Duodenal mucosa (tissue), 2 donors: Measurements from ENCODE around the gene TBC1D16.

Experiments
- H3K27ac ChIP-seq: one replicate; pipeline ENCODE4 v1.7.0; 2013; ENCODE audit warnings: low read depth, low read length
- H3K27me3 ChIP-seq, 2 donors: one replicate each; pipeline ENCODE4 v1.7.0; 2013; ENCODE audit warnings: low read length in 2 of 2, control low read depth in 1 of 2; ENCODE audit not compliant: insufficient read depth in 2 of 2, control insufficient read depth in 1 of 2
- H3K36me3 ChIP-seq, 2 donors: one replicate each; pipeline ENCODE4 v1.7.0; 2013; ENCODE audit warnings: low read length in 2 of 2, control low read depth in 1 of 2; ENCODE audit not compliant: insufficient read depth in 2 of 2, control insufficient read depth in 1 of 2
- H3K4me1 ChIP-seq, 2 donors: one replicate each; pipeline ENCODE4 v1.7.0; 2013; ENCODE audit warnings: low read length in 2 of 2, control low read depth in 1 of 2; ENCODE audit not compliant: insufficient read depth in 2 of 2, control insufficient read depth in 1 of 2
- H3K4me3 ChIP-seq, 2 donors: one replicate each; pipeline ENCODE4 v1.7.0; 2013; ENCODE audit warnings: low read length in 2 of 2, low read depth in 1 of 2
- H3K9ac ChIP-seq, 2 donors: one replicate each; pipeline ENCODE4 v1.7.0; 2013; ENCODE audit warnings: low read length in 2 of 2, low read depth in 1 of 2
- H3K9me3 ChIP-seq, 2 donors: one replicate each; pipeline ENCODE4 v1.7.0; 2013; ENCODE audit warnings: low read length in 2 of 2, control low read depth in 1 of 2; ENCODE audit not compliant: control insufficient read depth in 1 of 2

The TBC1D16 gene

GRCh38 chr17:79940459-79941087, 95.1 kb downstream of the TBC1D16 start:
- peaks cover 7 to 24% of the 10 kb centered on the region in 2 donors for H3K36me3 ChIP-seq
- no peak overlapping the region for H3K4me3 ChIP-seq
- no peak overlapping the region for H3K27ac ChIP-seq
- H3K27me3 ChIP-seq = no peaks in the 10 kb centered on the region
- H3K9me3 ChIP-seq = no peaks in the 10 kb centered on the region
- no peaks in the 10 kb centered on the region for H3K4me1 ChIP-seq
- H3K9ac ChIP-seq = no peak overlapping the region

- H3K4me3 ChIP-seq = no peak overlapping the region
- no peak overlapping the region for H3K27ac ChIP-seq
- no peaks in the 10 kb centered on the region for H3K4me1 ChIP-seq
- no peaks in the 10 kb centered on the region for H3K9me3 ChIP-seq
- no peak overlapping the region for H3K9ac ChIP-seq
- H3K27me3 ChIP-seq = no peaks in the 10 kb centered on the region
- H3K36me3 ChIP-seq = peaks cover 7 to 22% of the 10 kb centered on the region in 2 donors
Measured at GRCh38 chr17:79939755-79940458, 95.8 kb downstream of the TBC1D16 start.

- no peak overlapping the region for H3K4me3 ChIP-seq
- no peaks in the 10 kb centered on the region for H3K27me3 ChIP-seq
- H3K4me1 ChIP-seq = peaks cover 2 to 4% of the 10 kb centered on the region in 2 donors
- H3K9ac ChIP-seq = no peak overlapping the region
- H3K9me3 ChIP-seq = no peaks in the 10 kb centered on the region
- no peak overlapping the region for H3K27ac ChIP-seq
- peaks cover 6 to 16% of the 10 kb centered on the region in 2 donors for H3K36me3 ChIP-seq
Measured at GRCh38 chr17:79939094-79939435, 96.6 kb downstream of the TBC1D16 start.

- H3K9me3 ChIP-seq = no peaks in the 10 kb centered on the region
- H3K27ac ChIP-seq = no peak overlapping the region
- peaks cover under 1 to 11% of the 10 kb centered on the region in 2 donors for H3K36me3 ChIP-seq
- no peaks in the 10 kb centered on the region for H3K27me3 ChIP-seq
- H3K9ac ChIP-seq = no peak overlapping the region
- H3K4me3 ChIP-seq = no peak overlapping the region
- H3K4me1 ChIP-seq = peaks cover 7 to 9% of the 10 kb centered on the region in 2 donors
Measured at GRCh38 chr17:79938336-79939093, 97.2 kb downstream of the TBC1D16 start.

- Histone ChIP-seq H3K27ac (no peak overlapping the region), H3K4me1 (peaks cover 15 to 17% of the 10 kb centered on the region in 2 donors), H3K9me3 (no peaks in the 10 kb centered on the region), H3K4me3 (no peak overlapping the region), H3K27me3 (no peaks in the 10 kb centered on the region), H3K36me3 (peaks cover 0 to 10% of the 10 kb centered on the region in 2 donors), H3K9ac (no peak overlapping the region)
Measured at GRCh38 chr17:79937391-79938335, 98.0 kb downstream of the TBC1D16 start.

- Histone ChIP-seq H3K4me1 (peaks cover 24 to 26% of the 10 kb centered on the region in 2 donors), H3K9ac (no peak overlapping the region), H3K9me3 (no peaks in the 10 kb centered on the region)
Measured at GRCh38 chr17:79936641-79937381, 98.9 kb downstream of the TBC1D16 start.

GRCh38 chr17:79936050-79936449, 99.6 kb downstream of the TBC1D16 start:
- Histone ChIP-seq H3K27me3 (no peaks in the 10 kb centered on the region), H3K9ac (no peak overlapping the region), H3K36me3 (peaks cover 0 to 10% of the 10 kb centered on the region in 2 donors), H3K27ac (no peak overlapping the region), H3K4me1 (peaks cover 31 to 33% of the 10 kb centered on the region in 2 donors), H3K4me3 (no peak overlapping the region), H3K9me3 (no peaks in the 10 kb centered on the region)

More at GRCh38 chr17:79936641-79937381, 98.9 kb downstream of the TBC1D16 start:
- Histone ChIP-seq H3K36me3 (peaks cover 0 to 10% of the 10 kb centered on the region in 2 donors), H3K27ac (no peak overlapping the region), H3K4me3 (no peak overlapping the region), H3K27me3 (no peaks in the 10 kb centered on the region)

- H3K36me3 ChIP-seq = peaks cover 0 to 8% of the 10 kb centered on the region in 2 donors
- no peaks in the 10 kb centered on the region for H3K9me3 ChIP-seq
- no peak overlapping the region for H3K27ac ChIP-seq
- no peak overlapping the region for H3K9ac ChIP-seq
- no peak overlapping the region for H3K4me3 ChIP-seq
- no peaks in the 10 kb centered on the region for H3K27me3 ChIP-seq
- H3K4me1 ChIP-seq = peaks cover 35 to 36% of the 10 kb centered on the region in 2 donors
Measured at GRCh38 chr17:79935197-79935885, 100.3 kb downstream of the TBC1D16 start.

- Histone ChIP-seq H3K9ac (no peak overlapping the region), H3K4me1 (peaks cover 35 to 36% of the 10 kb centered on the region in 2 donors), H3K27me3 (no peaks in the 10 kb centered on the region), H3K36me3 (peaks cover 0 to 1% of the 10 kb centered on the region in 2 donors), H3K4me3 (no peak overlapping the region), H3K9me3 (no peaks in the 10 kb centered on the region), H3K27ac (no peak overlapping the region)
Measured at GRCh38 chr17:79934653-79934970, 101.1 kb downstream of the TBC1D16 start.
